A549 (cell line): ENCODE measurements around the gene MALRD1. TPM values are rescaled to one million over a fixed set of nuclear protein-coding genes. Genes with fewer than 3 reads are reported as not detected.

Experiments
- ATAC-seq, 2 experiments: fragments of 200-7000 bp in 1 of 2; fragments of >200 bp in 1 of 2; cut with Nextera tagmentation in 1 of 2; cut with Tn5 transposase in 1 of 2; 3 replicates each; pipeline versions ENCODE4 v1.8.0 to v1.9.1; 2018 to 2020; ENCODE audit warnings: mild to moderate bottlenecking in 1 of 2, moderate library complexity in 1 of 2
- CTCF ChIA-PET: fragments of 300-600 bp; sonication (Branson Sonifier 250); formaldehyde crosslinking; extraction: SDS; loops from one replicate; lab custom pipeline; 2021; ENCODE audit warnings: antibody characterized with exemption, inconsistent platforms; lab: Yijun Ruan, JAX
- POLR2A ChIA-PET: fragments of 350-600 bp; formaldehyde crosslinking; extraction: SDS; loops from one replicate; lab custom pipeline; 2021; ENCODE audit warnings: antibody characterized with exemption, inconsistent platforms; lab: Yijun Ruan, JAX
- DNase-seq, 2 experiments: peaks; one replicate each; pipeline versions ENCODE4 v3.0.0 to v3.0.0-alpha.2; 2011 to 2016; ENCODE audit warnings: low read depth in 1 of 2, low spot score in 1 of 2
- FAIRE-seq: peaks from 2 replicates; lab custom pipeline; 2011; peaks lifted over from hg19 to GRCh38; lab: Jason Lieb, UNC
- H3K27ac ChIP-seq, 2 experiments: fragments of >200 bp; sonication (Bioruptor Twin); formaldehyde crosslinking; 3 replicates each; pipeline ENCODE4 v1.5.1; 2016 to 2017
- H3K4me1 ChIP-seq: fragments of >200 bp; sonication (Bioruptor Twin); formaldehyde crosslinking; 3 replicates; pipeline ENCODE4 v1.6.1; 2016
- H3K4me2 ChIP-seq: fragments of >200 bp; sonication (Bioruptor Twin); formaldehyde crosslinking; 3 replicates; pipeline ENCODE4 v1.6.1; 2016
- H3K4me3 ChIP-seq: fragments of >200 bp; sonication (Bioruptor Twin); formaldehyde crosslinking; 3 replicates; pipeline ENCODE4 v1.5.1; 2016
- H3K9me3 ChIP-seq: fragments of >200 bp; sonication (Bioruptor Twin); formaldehyde crosslinking; 3 replicates; pipeline ENCODE4 v1.6.1; 2016
- BCL3 ChIP-seq: fragments of >200 bp; sonication (Bioruptor Twin); formaldehyde crosslinking; IDR thresholded peaks from 3 replicates; pipeline ENCODE4 v1.6.1; 2016
- CHD4 ChIP-seq: fragments of 200-600 bp; sonication (generic); IDR thresholded peaks from 2 replicates; pipeline ENCODE4 v1.6.1; 2016; ENCODE audit warnings: antibody characterized with exemption, mild to moderate bottlenecking, borderline replicate concordance
- EHMT2 ChIP-seq: fragments of 200-600 bp; sonication (generic); IDR thresholded peaks from 2 replicates; pipeline ENCODE4 v1.6.1; 2016; ENCODE audit warnings: antibody characterized with exemption, low read depth, mild to moderate bottlenecking, moderate library complexity
- ESRRA ChIP-seq: fragments of 150-350 bp; IDR thresholded peaks from 2 replicates; pipeline ENCODE4 v1.6.1; 2014; ENCODE audit warnings: mild to moderate bottlenecking, low read length, borderline replicate concordance
- GATA3 ChIP-seq: IDR thresholded peaks from 2 replicates; pipeline ENCODE4 v1.6.1; 2012; ENCODE audit warnings: borderline replicate concordance
- HMGXB4 ChIP-seq: fragments of 250-450 bp; sonication (Bioruptor Pico); IDR thresholded peaks from 2 replicates; pipeline ENCODE4 v1.5.0; 2021; ENCODE audit warnings: mild to moderate bottlenecking, moderate library complexity, borderline replicate concordance
- HOXB13 ChIP-seq: fragments of 250-450 bp; sonication (Bioruptor Pico); IDR thresholded peaks from 2 replicates; pipeline ENCODE4 v1.5.0; 2020; ENCODE audit warnings: low read depth, mild to moderate bottlenecking, moderate library complexity
- JUN ChIP-seq, 2 experiments: fragments of >200 bp; sonication (Bioruptor Twin); formaldehyde crosslinking; IDR thresholded peaks; 2 replicates in 1 of 2; 3 replicates in 1 of 2; pipeline ENCODE4 v1.6.1; 2016 to 2017
- KDM1A ChIP-seq: fragments of 200-600 bp; sonication (generic); IDR thresholded peaks from 2 replicates; pipeline ENCODE4 v1.6.1; 2016; ENCODE audit warnings: low read depth, mild to moderate bottlenecking
- MAFK ChIP-seq: fragments of 450-650 bp; IDR thresholded peaks from 2 replicates; pipeline ENCODE4 v1.6.1; 2014; ENCODE audit not compliant: partially characterized antibody
- MAZ ChIP-seq: fragments of 150-350 bp; IDR thresholded peaks from 2 replicates; pipeline ENCODE4 v1.6.1; 2014; ENCODE audit warnings: antibody characterized with exemption, low read depth, low read length, borderline replicate concordance
- MYC ChIP-seq: IDR thresholded peaks from 2 replicates; pipeline ENCODE4 v1.6.1; 2012; ENCODE audit warnings: mild to moderate bottlenecking, inconsistent platforms, low read length, improper control_type of control experiment, borderline replicate concordance
- NPAS2 ChIP-seq: fragments of 250-450 bp; sonication (Bioruptor Pico); IDR thresholded peaks from 2 replicates; pipeline ENCODE4 v1.8.0; 2022; ENCODE audit warnings: mild to moderate bottlenecking, moderate library complexity, borderline replicate concordance
- RAD21 ChIP-seq, 2 experiments: fragments of >200 bp in 1 of 2; sonication (Bioruptor Twin) in 1 of 2; formaldehyde crosslinking in 1 of 2; IDR thresholded peaks in 1 of 2; conservative IDR thresholded peaks in 1 of 2; 2 replicates in 1 of 2; 3 replicates in 1 of 2; pipeline ENCODE4 v1.6.1; 2012 to 2018; ENCODE audit warnings: inconsistent platforms in 1 of 2
- RARB ChIP-seq: fragments of 250-450 bp; sonication (Bioruptor Pico); IDR thresholded peaks from 2 replicates; pipeline ENCODE4 v1.8.0; 2021; ENCODE audit warnings: mild to moderate bottlenecking, moderate library complexity
- RFX5 ChIP-seq: fragments of 450-650 bp; IDR thresholded peaks from 2 replicates; pipeline ENCODE4 v1.7.1; 2014; ENCODE audit warnings: antibody characterized with exemption, mild to moderate bottlenecking, moderate library complexity
- RNF2 ChIP-seq: fragments of 200-600 bp; sonication (generic); IDR thresholded peaks from 2 replicates; pipeline ENCODE4 v1.6.1; 2016; ENCODE audit warnings: low read depth, mild to moderate bottlenecking, antibody characterized with exemption, moderate library complexity, borderline replicate concordance
- SMC3 ChIP-seq: fragments of >200 bp; sonication (Bioruptor Twin); formaldehyde crosslinking; IDR thresholded peaks from 3 replicates; pipeline ENCODE4 v1.6.1; 2018; ENCODE audit warnings: inconsistent platforms
- SREBF2 ChIP-seq: fragments of 450-650 bp; IDR thresholded peaks from 2 replicates; pipeline ENCODE4 v1.6.1; 2014; ENCODE audit warnings: mild to moderate bottlenecking, moderate library complexity
- TFCP2L1 ChIP-seq: fragments of 250-450 bp; sonication (Bioruptor Pico); IDR thresholded peaks from 2 replicates; pipeline ENCODE4 v1.5.0; 2021; ENCODE audit warnings: mild to moderate bottlenecking
- ZC3H11A ChIP-seq: fragments of 450-650 bp; IDR thresholded peaks from 2 replicates; pipeline ENCODE4 v1.6.1; 2014; ENCODE audit warnings: antibody characterized with exemption, mild to moderate bottlenecking
- ZFP36 ChIP-seq: fragments of 450-650 bp; IDR thresholded peaks from 2 replicates; pipeline ENCODE4 v1.6.1; 2014; ENCODE audit warnings: borderline replicate concordance; ENCODE audit not compliant: partially characterized antibody
- ZNF302 ChIP-seq: fragments of 250-450 bp; sonication (Bioruptor Pico); IDR thresholded peaks from 2 replicates; pipeline ENCODE4 v1.9.0; 2021; ENCODE audit warnings: inconsistent platforms, mild to moderate bottlenecking, moderate library complexity
- WGBS: methylation state at CpG from one replicate; pipeline ENCODE4 v1.1.6; 2017; ENCODE audit errors: missing lambda C conversion rate; 5-methylcytosine and 5-hydroxymethylcytosine counted together
- polyA plus RNA-seq, 4 experiments: library from polyadenylated mRNA; depleted of rRNA in 3 of 4; stranded (reverse); fragments of >200 nt; fragmentation: RNase III in 1 of 4; extraction: RNeasy Plus Mini Kit Qiagen cat#74134 plus additional on column Dnase treatment in 1 of 4; gene quantifications; 2 replicates in 3 of 4; 3 replicates in 1 of 4; pipeline ENCODE4 v1.2.3, GENCODE V29; 2011 to 2017
- TF ChIP-seq, protein P1 (sequence below): fragments of >200 bp; sonication (Bioruptor Twin); formaldehyde crosslinking; IDR thresholded peaks from 2 replicates; pipeline ENCODE4 v1.6.1; 2016

The MALRD1 gene
- polyA plus RNA-seq, 2 of the 4 experiments (the other 2 are of a cell fraction): not detected

DNA sequence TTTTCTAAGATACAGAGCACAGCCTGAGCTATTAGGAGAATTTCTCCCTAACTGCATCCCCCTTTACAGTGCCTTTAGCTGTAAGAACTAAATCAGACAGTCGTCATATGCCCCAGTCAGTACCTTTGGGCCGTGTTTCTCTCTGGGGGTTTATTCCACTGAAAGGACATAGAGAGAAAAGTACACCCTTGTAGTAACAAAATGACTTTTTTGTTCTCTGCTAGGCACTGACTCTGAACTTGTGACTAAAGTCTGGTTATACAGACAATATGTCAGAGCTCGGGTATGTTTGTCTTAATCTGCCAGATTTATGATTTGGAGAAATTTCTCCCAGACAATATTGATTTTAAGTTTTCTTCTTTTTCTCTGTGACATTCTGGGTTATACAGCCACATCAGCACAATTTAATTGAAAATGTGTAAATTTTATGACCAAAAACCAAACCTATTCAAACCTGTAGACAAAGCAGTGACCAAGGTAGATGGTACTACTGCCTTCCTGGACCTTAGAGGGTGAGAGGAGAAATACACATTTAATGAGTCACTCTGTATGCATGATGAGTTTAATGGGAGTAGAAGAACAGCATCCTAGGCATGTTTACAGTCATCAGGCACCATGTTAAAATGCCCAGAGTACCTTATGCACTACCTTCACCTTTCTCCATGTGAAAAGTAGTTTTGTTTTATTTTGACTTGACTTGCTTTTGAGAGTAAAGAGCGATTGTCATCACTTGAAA is 611.5 kb downstream of the MALRD1 start:
- Histone ChIP-seq H3K27ac (no peak overlapping the region), H3K4me2 (no peak overlapping the region), H3K9me3 (no peaks in the 10 kb centered on the region; the same call in 2 of the 3 replicates), H3K4me1 (no peaks in the 10 kb centered on the region), H3K4me3 (no peak overlapping the region)
- TF ChIP-seq ESRRA (no peak), GATA3 (no peak), HOXB13 (CRISPR knock-in tag) (no peak), CHD4 (no peak), RNF2 (no peak), MAFK (peak; percentile 39)
- TF ChIP-seq, protein P1, sequence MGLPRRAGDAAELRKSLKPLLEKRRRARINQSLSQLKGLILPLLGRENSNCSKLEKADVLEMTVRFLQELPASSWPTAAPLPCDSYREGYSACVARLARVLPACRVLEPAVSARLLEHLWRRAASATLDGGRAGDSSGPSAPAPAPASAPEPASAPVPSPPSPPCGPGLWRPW: no peak
- FAIRE-seq (no peak), ATAC-seq (no peak), DNase-seq (no peak)
- ChIA-PET CTCF (no interaction called here), POLR2A (no interaction called here)
- WGBS: 16% methylated on average over 4 of the region's 4 CpGs

DNA sequence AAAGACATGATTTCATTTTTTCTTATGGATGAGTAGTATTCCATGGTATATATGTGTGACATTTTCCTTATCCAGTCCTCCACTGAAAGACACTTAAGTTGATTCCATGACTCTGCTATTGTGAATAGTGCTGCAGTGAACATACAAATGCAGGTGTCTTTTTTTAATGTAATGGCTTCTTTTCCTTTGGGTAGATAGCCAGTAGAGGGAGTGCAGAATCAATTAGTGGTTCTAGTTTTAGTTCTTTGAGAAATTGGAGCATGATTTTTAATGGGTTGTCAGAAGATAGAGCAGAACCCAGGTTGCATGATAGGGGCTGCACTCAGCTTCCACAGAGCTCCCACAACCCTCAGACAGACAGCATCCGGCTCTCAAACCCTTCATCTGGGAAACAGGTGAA is 614.7 kb downstream of the MALRD1 start:
- 50% methylated on average over 1 of the region's 1 CpG for WGBS
- no peak overlapping the region for H3K4me2 ChIP-seq
- no peak overlapping the region for H3K4me3 ChIP-seq
- POLR2A ChIA-PET: no interaction called here
- H3K9me3 ChIP-seq: no peaks in the 10 kb centered on the region; the same call in 2 of the 3 replicates
- no peak for DNase-seq
- no peak overlapping the region for H3K27ac ChIP-seq
- FAIRE-seq: no peak
- H3K4me1 ChIP-seq: no peaks in the 10 kb centered on the region
- TF ChIP-seq HMGXB4 (CRISPR knock-in tag): no peak
- CTCF ChIA-PET: no interaction called here
- no peak for ATAC-seq

- DNase-seq (no peak), FAIRE-seq (no peak)
- H3K27ac ChIP-seq: no peak overlapping the region
- TF ChIP-seq ESRRA (no peak), KDM1A (no peak), RFX5 (no peak), RNF2 (no peak), TFCP2L1 (CRISPR knock-in tag) (no peak), SMC3 (no peak)
- TF ChIP-seq, all 56 proteins: peak for 0
- POLR2A ChIA-PET: no interaction called here
- Histone ChIP-seq H3K4me2 (no peak overlapping the region), H3K4me3 (no peak overlapping the region), H3K9me3 (no peaks in the 10 kb centered on the region; the same call in 2 of the 3 replicates), H3K4me1 (no peaks in the 10 kb centered on the region)
- CTCF ChIA-PET: no interaction called here
- ATAC-seq: no peak
- WGBS: 20% methylated on average over 5 of the region's 5 CpGs
Measured at GRCh38 chr10:19668116-19668515, 619.5 kb downstream of the MALRD1 start.

DNA sequence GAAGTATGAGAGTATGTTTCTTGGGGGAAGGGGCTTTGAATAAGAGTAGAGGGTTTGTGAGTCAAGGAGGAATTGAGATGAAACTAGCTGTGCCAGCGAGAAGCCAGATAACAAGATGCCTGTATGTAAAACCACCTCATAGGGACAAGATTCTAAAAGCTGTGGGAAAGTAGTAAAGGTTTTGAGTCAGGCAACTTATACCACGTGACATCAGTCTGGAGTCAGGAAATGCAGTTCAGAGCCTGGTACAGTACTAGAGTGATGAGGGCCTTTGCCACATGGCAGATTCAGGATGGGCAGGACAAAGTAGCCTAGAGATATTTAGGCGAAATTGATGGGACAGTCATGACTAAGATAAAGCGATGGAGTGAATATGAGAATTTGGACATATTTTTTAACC is 627.5 kb downstream of the MALRD1 start:
- no peak overlapping the region for H3K4me2 ChIP-seq
- WGBS: 43% methylated on average over 4 of the region's 4 CpGs
- FAIRE-seq (no peak), ATAC-seq (no peak), DNase-seq (no peak)
- POLR2A ChIA-PET: no interaction called here
- H3K4me3 ChIP-seq: no peak overlapping the region
- H3K4me1 ChIP-seq: no peaks in the 10 kb centered on the region
- CTCF ChIA-PET: no interaction called here
- TF ChIP-seq RNF2: no peak
- TF ChIP-seq EHMT2: no peak
- TF ChIP-seq RARB (CRISPR knock-in tag): no peak
- no peak for TF ChIP-seq SREBF2
- no peak for TF ChIP-seq JUN (IDR thresholded peaks at IDR 0.05)
- no peak for TF ChIP-seq NPAS2 (CRISPR knock-in tag)
- no peak for TF ChIP-seq ZNF302 (CRISPR knock-in tag)
- no peak for TF ChIP-seq MYC
- TF ChIP-seq ZC3H11A: no peak
- TF ChIP-seq RAD21 (conservative IDR thresholded peaks at IDR 0.05 in 1 of 2, IDR thresholded peaks at IDR 0.05 in 1 of 2): no peak
- no peak for TF ChIP-seq ZFP36
- TF ChIP-seq MAZ: no peak
- no peak for TF ChIP-seq MAFK
- no peak for TF ChIP-seq BCL3
- H3K9me3 ChIP-seq: no peaks in the 10 kb centered on the region
- H3K27ac ChIP-seq: no peak overlapping the region
